OCI-LY1 (cell line): ENCODE data around the gene LCN15.

Source experiments
- CTCF ChIP-seq: fragments of 200-600 bp; sonication (generic), shearing (Covaris generic); IDR thresholded peaks from 2 replicates; pipeline ENCODE4 v1.5.1; 2017; ENCODE audit warnings: mild to moderate bottlenecking, antibody characterized with exemption, low read length, moderate library complexity, mixed read lengths
- EZH2 ChIP-seq: fragments of 200-600 bp; sonication (generic), shearing (Covaris generic); IDR thresholded peaks from 2 replicates; pipeline ENCODE4 v1.8.0; 2017; ENCODE audit warnings: borderline replicate concordance, mixed run types, mild to moderate bottlenecking, antibody characterized with exemption, low read length, moderate library complexity, mixed read lengths

GRCh38 chr9:136754626-136755301 is 9.6 kb downstream of the LCN15 start:
- TF ChIP-seq EZH2: no peak
- TF ChIP-seq CTCF: no peak
